Measurements from ENCODE around the gene MFNG. TPM values are rescaled to one million over a fixed set of nuclear protein-coding genes. Genes with fewer than 3 reads are reported as not detected.

The MFNG gene
- total RNA-seq, 4 donors from 2014 or later, result 7.5 to 23.1 (median 18.5) TPM

DNA sequence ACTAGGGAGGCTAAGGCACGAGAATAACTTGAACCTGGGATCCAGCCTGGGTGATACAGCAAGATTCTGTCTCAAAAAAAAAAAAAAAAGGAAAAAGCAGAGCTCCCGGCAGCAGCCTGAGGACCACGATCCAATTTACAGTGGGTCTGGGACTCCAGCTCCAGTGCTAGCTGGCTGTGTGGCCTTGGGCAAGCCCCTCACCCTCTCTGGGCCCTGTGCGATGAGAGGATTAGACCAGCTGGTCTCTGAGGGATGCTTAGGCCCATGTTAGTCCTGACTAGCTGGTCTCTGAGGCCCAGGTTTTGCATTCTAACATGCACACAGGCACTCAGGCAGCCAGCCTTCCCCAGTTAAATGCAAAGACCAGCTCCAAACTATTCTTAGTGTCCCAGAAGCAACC, 19.4 kb upstream of the MFNG start:
- TF ChIP-seq EP300 (IDR thresholded peaks at IDR 0.05) (no peak), POLR2AphosphoS5 (IDR thresholded peaks at IDR 0.05) (no peak), CTCF (IDR thresholded peaks at IDR 0.05) (no peak), POLR2A (IDR thresholded peaks at IDR 0.05; ENCODE audit: low read depth) (no peak)
- H3K4me3 ChIP-seq, result no peak overlapping the region
- intact Hi-C loops (cut with DNase I), result no loop called here
- WGBS, result 97% methylated on average over 4 of the region's 4 CpGs
- no peak overlapping the region for H3K27ac ChIP-seq (replicated peaks in 1 of 4)
- peaks cover 49 to 68% (median 56%) of the 10 kb centered on the region in 4 donors for H3K4me1 ChIP-seq
- DNase-seq (ENCODE audit: extremely low spot score), result no peak
- no peaks in the 10 kb centered on the region for H3K9me3 ChIP-seq
- H3K36me3 ChIP-seq, result peaks cover 0 to 42% (median 6%) of the 10 kb centered on the region in 4 donors
- H3K27me3 ChIP-seq, result peaks cover 0 to 61% (median 0%) of the 10 kb centered on the region in 4 donors

DNA sequence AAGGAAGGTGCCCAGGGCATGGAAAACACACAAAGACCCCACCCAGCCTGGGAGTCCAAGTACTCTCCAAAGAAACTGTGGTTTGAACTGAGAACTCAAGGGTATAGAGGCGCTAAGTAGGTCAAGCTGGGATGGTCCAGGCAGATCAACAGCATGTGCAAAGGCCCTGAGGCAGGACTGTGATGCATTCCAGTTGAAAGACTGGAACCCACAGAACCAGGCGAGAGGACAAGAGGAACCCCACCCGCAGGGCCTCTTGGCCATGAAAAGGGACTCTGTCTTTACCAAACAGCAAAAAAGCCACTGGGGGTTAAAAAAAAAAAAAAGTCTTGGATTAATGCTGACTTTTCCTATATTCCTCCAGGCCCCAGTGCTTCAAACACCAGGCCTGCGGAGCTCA, 18.8 kb upstream of the MFNG start:
- H3K27ac ChIP-seq (replicated peaks in 1 of 4), result peak overlapping the region in 1 of 4 donors; percentile 68
- peaks cover 0 to 38% (median 6%) of the 10 kb centered on the region in 4 donors for H3K36me3 ChIP-seq
- peaks cover 49 to 68% (median 56%) of the 10 kb centered on the region in 4 donors for H3K4me1 ChIP-seq
- intact Hi-C loops (cut with DNase I), result no loop called here
- H3K4me3 ChIP-seq, result no peak overlapping the region
- peaks cover 0 to 61% (median 0%) of the 10 kb centered on the region in 4 donors for H3K27me3 ChIP-seq
- no peaks in the 10 kb centered on the region for H3K9me3 ChIP-seq
- TF ChIP-seq EP300 (IDR thresholded peaks at IDR 0.05) (no peak), POLR2A (IDR thresholded peaks at IDR 0.05; ENCODE audit: low read depth) (no peak), POLR2AphosphoS5 (IDR thresholded peaks at IDR 0.05) (no peak), CTCF (IDR thresholded peaks at IDR 0.05) (no peak)
- DNase-seq (ENCODE audit: extremely low spot score), result no peak
- 100% methylated on average over 4 of the region's 4 CpGs for WGBS

GRCh38 chr22:37503850-37504249, 17.7 kb upstream of the MFNG start:
- Histone ChIP-seq H3K27ac (replicated peaks in 1 of 4) (peak overlapping the region in 3 of 4 donors; percentile 53 to 68 (median 65)), H3K4me3 (no peak overlapping the region), H3K9me3 (no peaks in the 10 kb centered on the region), H3K27me3 (peaks cover 0 to 63% (median 0%) of the 10 kb centered on the region in 4 donors), H3K4me1 (peaks cover 43 to 65% (median 51%) of the 10 kb centered on the region in 4 donors), H3K36me3 (peaks cover 0 to 38% (median 6%) of the 10 kb centered on the region in 4 donors)
- WGBS, result 80% methylated on average over 1 of the region's 11 CpGs
- intact Hi-C loops (cut with DNase I), result no loop called here
- DNase-seq (ENCODE audit: extremely low spot score), result no peak
- TF ChIP-seq EP300 (IDR thresholded peaks at IDR 0.05), result no peak
- TF ChIP-seq POLR2AphosphoS5 (IDR thresholded peaks at IDR 0.05), result peak in 1 of 2 donors; percentile 10
- TF ChIP-seq CTCF (IDR thresholded peaks at IDR 0.05), result no peak
- TF ChIP-seq POLR2A (IDR thresholded peaks at IDR 0.05; ENCODE audit: low read depth), result no peak

DNA sequence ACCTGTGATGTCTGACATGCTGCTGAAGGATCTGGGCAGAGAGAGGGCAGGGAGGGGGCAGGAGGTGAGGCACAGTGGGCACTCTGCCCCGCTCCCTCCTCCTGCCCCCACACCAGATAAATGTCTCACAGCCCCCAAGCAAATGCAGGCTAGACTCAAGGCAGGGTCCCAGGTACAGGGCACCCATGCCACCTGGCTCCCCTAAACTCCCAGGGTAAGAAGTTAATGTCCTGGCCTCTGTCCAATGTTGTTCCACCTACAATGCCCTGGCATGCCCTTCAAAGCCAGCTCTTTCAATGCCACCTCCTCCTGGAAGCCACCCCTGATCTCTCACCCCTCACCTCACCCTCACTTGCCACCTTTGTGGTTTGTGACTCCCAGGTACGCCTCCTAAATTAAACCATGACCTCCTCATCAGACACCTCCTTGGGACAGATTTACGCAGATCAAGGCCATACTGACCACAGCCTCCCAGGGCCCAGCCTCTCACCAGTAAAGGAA, 17.0 kb upstream of the MFNG start:
- Histone ChIP-seq H3K36me3 (peaks cover 0 to 37% (median 6%) of the 10 kb centered on the region in 4 donors), H3K27me3 (peaks cover 0 to 63% (median 0%) of the 10 kb centered on the region in 4 donors), H3K4me3 (no peak overlapping the region), H3K9me3 (no peaks in the 10 kb centered on the region), H3K4me1 (peaks cover 38 to 59% (median 49%) of the 10 kb centered on the region in 4 donors), H3K27ac (replicated peaks in 1 of 4) (peak overlapping the region in 3 of 4 donors; percentile 53 to 68 (median 65))
- intact Hi-C loops (cut with DNase I), result no loop called here
- DNase-seq (ENCODE audit: extremely low spot score), result no peak
- WGBS, result 100% methylated on average over 2 of the region's 3 CpGs
- TF ChIP-seq POLR2A (IDR thresholded peaks at IDR 0.05; ENCODE audit: low read depth) (no peak), POLR2AphosphoS5 (IDR thresholded peaks at IDR 0.05) (no peak), EP300 (IDR thresholded peaks at IDR 0.05) (no peak), CTCF (IDR thresholded peaks at IDR 0.05) (no peak)
